ENCODE results near the gene COBL.

The COBL gene

GRCh38 chr7:51306761-51307160, 9.8 kb downstream of the COBL start:
- no peak for DNase-seq

GRCh38 chr7:51304729-51305128, 11.9 kb downstream of the COBL start:
- DNase-seq: no peak

DNA sequence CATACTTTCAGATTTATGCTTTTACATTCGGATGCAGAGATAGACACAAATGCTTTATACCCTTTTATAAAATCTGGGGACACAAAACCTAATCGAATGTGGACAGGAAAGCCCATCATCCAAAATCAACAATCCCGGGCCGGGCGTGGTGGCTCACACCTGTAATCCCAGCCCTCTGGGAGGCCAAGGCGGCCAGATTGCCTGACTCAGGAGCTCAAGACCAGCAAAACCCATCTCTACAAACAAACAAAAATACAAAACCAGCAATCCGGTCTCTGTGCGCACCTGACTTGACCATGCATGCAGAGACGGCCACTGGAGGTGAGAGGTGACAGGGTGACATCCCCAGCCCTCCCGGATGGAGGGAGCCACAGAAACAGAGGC, 13.5 kb downstream of the COBL start:
- no peak for DNase-seq

DNA sequence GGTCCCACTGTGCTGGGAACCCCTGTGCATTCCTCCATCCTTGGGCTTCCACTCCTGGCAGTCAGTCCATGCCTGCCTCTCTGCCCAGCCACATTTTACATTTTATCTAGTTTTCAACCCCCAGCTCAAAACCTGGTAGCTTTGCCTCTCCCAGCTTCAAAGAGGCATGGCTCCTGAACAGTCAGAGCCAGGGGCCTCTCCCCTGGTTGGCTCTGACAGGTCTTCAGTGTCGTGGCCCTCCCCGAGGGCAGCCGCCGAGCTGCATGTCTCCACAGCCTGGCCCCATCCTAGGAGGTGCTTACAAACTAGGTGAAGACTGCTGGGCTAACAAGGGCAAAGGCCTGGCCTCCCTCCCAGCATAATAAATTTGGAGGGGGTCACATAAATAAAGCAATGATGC, 14.8 kb downstream of the COBL start:
- no peak for DNase-seq

GRCh38 chr7:51300762-51301674, 15.6 kb downstream of the COBL start:
- no peak for DNase-seq

- DNase-seq: no peak
Observed at GRCh38 chr7:51299391-51300133, 17.0 kb downstream of the COBL start.

DNA sequence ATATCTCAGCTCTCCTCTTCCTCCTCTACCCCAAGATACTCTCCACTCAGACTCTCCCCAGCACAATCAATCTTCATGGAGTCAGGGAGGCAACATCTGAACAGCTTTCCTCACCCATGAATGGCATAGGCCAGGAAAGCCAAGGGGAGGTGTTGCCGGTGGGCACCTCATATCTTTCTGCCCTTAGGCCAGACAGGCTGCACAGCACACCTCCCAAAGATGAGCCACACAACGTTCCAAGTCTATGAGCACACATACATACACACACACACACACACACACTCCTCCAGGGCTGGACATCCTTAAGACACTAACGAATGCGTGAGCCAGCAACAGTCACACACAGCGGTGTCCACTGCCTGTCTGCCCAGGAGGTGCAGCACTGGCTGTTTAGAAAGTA, 17.7 kb downstream of the COBL start:
- DNase-seq: no peak

DNA sequence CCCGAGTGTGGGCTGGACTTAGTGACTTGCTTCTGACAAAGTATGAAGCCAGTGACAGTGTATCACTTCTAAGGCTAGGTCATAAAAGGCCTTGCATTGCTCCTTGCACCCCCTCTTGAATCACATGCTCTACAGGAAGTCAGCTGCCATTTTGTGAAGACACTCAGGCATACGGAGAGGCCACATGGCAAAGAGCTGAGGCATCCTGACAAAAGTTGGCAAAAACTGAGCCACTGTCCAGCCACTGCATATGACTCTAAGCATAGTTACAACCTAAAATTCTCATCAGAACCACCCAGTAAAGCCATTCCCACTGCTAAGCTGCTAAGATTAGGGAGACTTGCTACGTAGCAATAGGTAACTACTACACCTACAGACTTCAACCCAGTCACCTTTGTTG, 18.6 kb downstream of the COBL start:
- no peak for DNase-seq

DNA sequence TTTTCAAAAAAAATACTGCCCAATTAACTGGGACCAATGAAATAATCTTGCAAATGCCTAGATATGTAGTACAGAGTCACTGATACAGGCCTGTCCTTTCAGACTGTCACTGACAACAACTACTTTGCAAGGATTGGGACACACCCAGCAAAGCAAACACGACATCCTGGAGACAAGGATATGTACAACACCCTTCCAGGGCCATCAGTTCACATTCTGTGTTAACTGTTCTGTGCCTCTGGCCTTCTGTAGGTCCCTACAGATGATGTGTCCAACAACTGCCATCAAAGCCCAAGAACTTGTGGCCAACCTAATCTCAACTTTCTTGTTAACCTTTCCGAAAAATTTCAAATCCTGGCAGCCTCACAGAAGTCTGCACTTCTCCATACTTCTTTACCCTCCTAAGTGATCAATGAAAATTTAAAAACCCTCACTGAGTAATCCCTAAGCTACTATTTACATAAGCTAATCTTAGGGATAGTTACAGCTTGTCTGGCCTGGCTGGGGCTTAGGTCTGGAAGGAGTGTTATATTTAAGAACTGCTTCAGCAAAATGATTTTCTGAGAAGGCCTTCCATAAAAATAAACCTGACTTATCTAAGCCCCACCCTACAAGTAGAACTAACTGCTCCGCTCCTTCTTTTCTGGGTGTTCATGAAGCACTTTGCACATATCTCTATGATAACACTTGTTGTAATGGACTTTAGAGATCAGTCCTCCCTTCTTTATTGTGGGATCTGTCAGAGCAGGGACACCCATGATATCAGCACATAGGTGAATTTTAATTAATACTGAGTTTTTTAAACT, 21.0 kb downstream of the COBL start:
- DNase-seq: no peak

- DNase-seq: no peak
Observed at GRCh38 chr7:51292596-51292995, 24.0 kb downstream of the COBL start.

DNA sequence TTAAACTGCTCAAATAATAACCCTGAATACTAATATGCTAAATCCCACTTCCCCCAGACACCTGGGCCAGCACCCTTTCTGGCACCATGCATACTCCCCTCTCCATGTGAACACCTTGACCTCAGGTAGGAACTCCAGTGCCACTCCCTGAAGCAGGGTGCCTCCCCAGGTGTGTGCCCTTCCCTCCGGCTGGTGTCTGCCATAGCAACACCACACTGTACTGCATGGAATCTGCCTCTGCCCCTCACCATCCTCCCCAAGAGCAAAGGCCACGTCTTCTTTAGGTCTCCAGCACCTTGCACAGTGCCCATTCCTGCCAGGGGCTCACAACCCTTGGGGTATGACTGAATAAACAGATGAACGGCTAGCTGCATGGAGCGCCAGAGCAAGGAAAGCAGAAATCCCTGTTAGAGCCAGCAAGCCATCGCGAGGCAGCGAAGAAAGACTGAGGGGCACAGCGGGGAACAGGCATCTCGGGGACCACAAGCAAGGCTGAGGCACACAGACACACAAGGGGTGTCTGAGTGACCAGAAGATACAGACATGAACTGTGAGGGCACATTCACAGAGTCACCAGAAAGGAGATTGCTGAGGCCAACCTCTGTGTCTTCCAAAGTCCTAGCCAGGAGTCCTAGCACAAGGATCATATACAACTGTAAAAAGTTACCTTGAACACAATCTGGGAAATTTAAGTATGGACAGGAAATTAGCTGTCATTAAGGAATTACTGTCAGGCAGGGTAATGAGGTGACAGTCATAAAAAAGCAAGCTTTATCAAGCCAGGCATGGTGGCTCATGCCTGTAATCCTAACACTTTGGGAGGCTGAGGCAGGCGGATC, 25.7 kb downstream of the COBL start:
- no peak for DNase-seq

DNA sequence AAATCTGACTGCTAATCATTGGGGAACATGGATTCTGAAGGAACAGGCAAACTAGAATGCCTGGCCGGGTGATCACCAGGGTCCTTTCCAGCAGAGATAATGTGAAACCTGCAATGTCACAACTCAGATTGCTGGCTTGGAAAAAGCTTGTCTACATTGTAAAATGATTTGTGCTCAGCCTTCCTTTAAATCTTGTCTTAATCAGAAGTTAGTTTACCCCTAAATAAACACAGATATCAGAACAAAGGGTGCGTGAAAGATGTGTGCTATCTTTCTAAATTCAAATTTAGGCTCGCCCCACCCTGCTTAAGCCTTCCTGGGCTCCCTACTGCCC, 26.3 kb downstream of the COBL start:
- DNase-seq: no peak

- no peak for DNase-seq
Observed at GRCh38 chr7:51289623-51290303, 26.8 kb downstream of the COBL start.

- DNase-seq: no peak
Observed at GRCh38 chr7:51288896-51289622, 27.6 kb downstream of the COBL start.

DNA sequence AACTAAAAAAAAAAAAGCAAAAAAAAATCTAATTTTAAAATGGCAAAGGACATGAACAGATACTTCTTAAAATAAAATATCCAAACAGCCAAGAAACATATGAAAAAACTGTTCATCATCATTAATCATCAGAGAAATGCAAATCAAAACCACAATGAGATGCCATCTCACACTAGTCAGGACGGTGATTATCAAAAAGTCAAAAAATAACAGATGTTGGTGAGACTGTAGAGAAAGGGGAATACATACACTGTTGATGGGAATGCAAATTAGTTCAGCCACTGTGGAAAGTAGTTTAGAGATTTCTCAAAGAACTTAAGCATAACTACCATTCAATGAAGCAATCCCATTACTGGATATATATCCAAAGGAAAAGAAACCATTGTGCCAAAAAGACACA, 30.2 kb downstream of the COBL start:
- no peak for DNase-seq

GRCh38 chr7:51280156-51280555, 36.5 kb downstream of the COBL start:
- no peak for DNase-seq

DNA sequence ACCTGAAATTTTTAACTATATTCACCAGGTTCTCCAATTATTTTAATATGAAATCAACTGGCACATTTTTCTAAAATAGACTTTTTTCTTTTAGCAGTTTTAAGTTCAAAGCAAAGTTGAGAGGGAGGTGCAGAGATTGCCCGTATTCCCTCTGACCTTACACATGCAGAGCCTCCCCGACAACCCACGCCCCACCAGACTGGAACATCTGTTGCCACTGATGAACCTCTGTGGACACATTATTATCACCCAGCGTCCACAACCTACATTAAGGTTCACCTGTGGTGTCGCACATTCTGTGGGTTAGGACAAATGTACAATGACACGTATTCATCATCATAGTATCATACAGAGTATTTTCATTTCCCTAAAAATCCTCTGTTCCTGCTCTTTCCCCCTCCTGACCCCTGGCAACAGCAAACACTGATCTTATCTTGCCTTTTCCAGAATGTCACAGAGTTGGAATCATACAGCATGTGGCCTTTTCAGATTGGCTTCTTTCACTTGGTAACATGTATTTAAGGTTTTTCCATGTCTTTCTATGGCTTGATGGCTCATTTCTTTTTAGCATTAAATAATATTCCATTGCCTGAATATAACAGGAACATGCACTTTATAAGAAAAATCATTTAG, 37.1 kb downstream of the COBL start:
- no peak for DNase-seq

- no peak for DNase-seq
Observed at GRCh38 chr7:51278797-51279196, 37.8 kb downstream of the COBL start.

DNA sequence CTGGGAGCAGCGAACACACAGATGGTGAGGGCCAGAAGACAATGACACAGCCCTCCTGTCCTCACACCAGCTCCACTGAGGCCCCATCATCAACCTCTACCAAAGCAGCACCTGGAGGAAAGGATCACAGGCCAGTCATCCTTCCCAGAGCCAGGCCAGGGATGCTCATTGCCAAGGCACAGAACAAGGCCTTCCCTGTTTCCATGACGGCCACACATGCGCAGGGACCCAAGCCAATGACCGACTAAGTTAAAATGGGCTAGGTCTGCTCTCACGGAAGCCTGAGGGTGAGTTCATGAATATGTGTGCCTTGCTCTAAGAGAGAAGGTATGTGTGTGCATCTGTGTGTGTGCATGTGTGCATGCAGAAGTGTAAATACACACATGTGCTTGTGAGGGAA, 39.6 kb downstream of the COBL start:
- no peak for DNase-seq

GRCh38 chr7:51276091-51276605, 40.5 kb downstream of the COBL start:
- no peak for DNase-seq

DNA sequence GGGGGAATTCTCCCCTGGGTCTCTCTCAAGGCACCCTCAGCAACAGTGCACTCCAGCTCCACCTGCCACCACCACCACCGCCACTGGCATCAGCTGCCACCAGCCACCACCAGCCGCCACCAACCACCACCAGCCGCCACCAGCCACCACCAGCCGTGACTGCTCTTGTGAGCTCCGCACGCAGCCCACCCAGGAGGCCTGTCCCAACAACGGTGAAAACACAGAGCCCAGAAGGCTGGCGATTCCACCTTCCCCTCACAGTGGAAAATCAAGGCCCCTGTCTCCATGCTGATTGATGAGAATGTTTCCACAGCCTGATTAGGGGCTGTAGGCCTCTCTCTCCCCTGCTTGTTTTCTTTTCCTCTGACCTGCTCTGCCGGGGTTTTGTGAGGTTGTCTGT, 41.1 kb downstream of the COBL start:
- no peak for DNase-seq

Measured in NCI-H1417 treated with DMSO at 0.1 percent for 48 hours (cell line).